NCI-H345 treated with DMSO at 0.1 percent for 48 hours (cell line): ENCODE data around the gene PRR5L.
"Not testable (repeated sequence)": the region's sequence is repeated elsewhere in the genome, so short reads cannot be mapped to it uniquely, and the experiment has no call there.

Experiments used
- DNase-seq: peaks from one replicate; lab custom pipeline; 2025; ENCODE audit not compliant: unreplicated experiment; lab: John Stamatoyannopoulos, UW

Gene PRR5L

GRCh38 chr11:36487619-36488018, 191.5 kb downstream of the PRR5L start:
- no peak for DNase-seq

GRCh38 chr11:36488096-36488495, 192.0 kb downstream of the PRR5L start:
- no peak for DNase-seq

GRCh38 chr11:36490026-36490806, 194.1 kb downstream of the PRR5L start:
- no peak for DNase-seq

- DNase-seq, result peak; percentile 12
These were observed 196.7 kb downstream of the PRR5L start for GRCh38 chr11:36492724-36493304.

GRCh38 chr11:36493332-36493731, 197.2 kb downstream of the PRR5L start:
- DNase-seq, result no peak

- DNase-seq, result no peak
These were observed 202.6 kb downstream of the PRR5L start for GRCh38 chr11:36498721-36499120.

GRCh38 chr11:36499315-36499714, 203.2 kb downstream of the PRR5L start:
- no peak for DNase-seq

GRCh38 chr11:36500315-36500721, 204.2 kb downstream of the PRR5L start:
- no peak for DNase-seq

- DNase-seq, result no peak
These were observed 205.1 kb downstream of the PRR5L start for GRCh38 chr11:36501236-36501635.

GRCh38 chr11:36507824-36508489, 211.9 kb downstream of the PRR5L start:
- DNase-seq, result no peak

GRCh38 chr11:36508743-36509142, 212.7 kb downstream of the PRR5L start:
- DNase-seq, result no peak

GRCh38 chr11:36509201-36509639, 213.1 kb downstream of the PRR5L start:
- DNase-seq, result peak; percentile 4

GRCh38 chr11:36509694-36510593, 213.9 kb downstream of the PRR5L start, which contains the start of gene TRAF6:
TRAF6 (minus strand) TSS chr11:36510272; CDS start chr11:36501515, 8,757 bp downstream.
- peak; percentile 61 for DNase-seq

GRCh38 chr11:36510594-36510942, 214.5 kb downstream of the PRR5L start:
- DNase-seq, result no peak

- DNase-seq, result not testable (repeated sequence)
These were observed 215.0 kb downstream of the PRR5L start for GRCh38 chr11:36511062-36511461.

GRCh38 chr11:36512016-36512415, 215.9 kb downstream of the PRR5L start:
- DNase-seq, result no peak

- no peak for DNase-seq
These were observed 217.9 kb downstream of the PRR5L start for GRCh38 chr11:36513965-36514364.
